Colonic mucosa (tissue), 4 donors: ENCODE measurements around the gene UBE2Z. TPM values are rescaled to one million over a fixed set of nuclear protein-coding genes. Genes with fewer than 3 reads are reported as not detected.
A peak's percentile ranks its signal among the peaks of the same experiment; 100 is the strongest.
"Not testable (repeated sequence)": the region's sequence is repeated elsewhere in the genome, so short reads cannot be mapped to it uniquely, and the experiment has no call there.

Source experiments
- DNase-seq: peaks from one replicate; pipeline ENCODE4 v3.0.0-alpha.2; 2020
- H3K27ac ChIP-seq: fragments of 200-600 bp; one replicate; pipeline ENCODE4 v1.8.0; 2021
- H3K27me3 ChIP-seq: fragments of 200-600 bp; one replicate; pipeline ENCODE4 v1.8.0; 2021
- H3K36me3 ChIP-seq: fragments of 200-600 bp; one replicate; pipeline ENCODE4 v1.8.0; 2021
- H3K4me1 ChIP-seq: fragments of 200-600 bp; one replicate; pipeline ENCODE4 v1.8.0; 2021; ENCODE audit warnings: mild to moderate bottlenecking
- H3K4me3 ChIP-seq: fragments of 200-600 bp; one replicate; pipeline ENCODE4 v1.8.0; 2021
- H3K9ac ChIP-seq, 2 donors: one replicate each; pipeline ENCODE4 v1.7.0; 2013; ENCODE audit warnings: control low read depth in 2 of 2, low read depth in 2 of 2, low read length in 2 of 2
- H3K9me3 ChIP-seq: fragments of 200-600 bp; one replicate; pipeline ENCODE4 v1.8.0; 2021
- intact Hi-C: fragments of 100-400 bp; cut with DNase I; formaldehyde crosslinking; loops from one replicate; pipeline ENCODE4 v1.14.1; 2022
- total RNA-seq, 2 donors: library from RNA; stranded (reverse); fragmentation: NEBNext Ultra II Directional in 1 of 2; extraction: Animal tissue kit (Norgen Biotek cat#: 25700) in 1 of 2; gene quantifications; one replicate each; pipeline ENCODE4 v1.2.1, GENCODE V29; 2021
- TF ChIP-seq, protein P1 (sequence below): fragments of 200-600 bp; IDR thresholded peaks from one replicate; pipeline ENCODE4 v1.8.0; 2022; ENCODE audit warnings: antibody characterized with exemption, mild to moderate bottlenecking
- donor health status: healthy.
- donor health status: DM: no; HTN: no; CAD: no.
- donor health status: DM: no; HTN: no; CAD: no.

The UBE2Z gene
- total RNA-seq, 2 donors from 2014 or later = 68.1 to 68.8 TPM

DNA sequence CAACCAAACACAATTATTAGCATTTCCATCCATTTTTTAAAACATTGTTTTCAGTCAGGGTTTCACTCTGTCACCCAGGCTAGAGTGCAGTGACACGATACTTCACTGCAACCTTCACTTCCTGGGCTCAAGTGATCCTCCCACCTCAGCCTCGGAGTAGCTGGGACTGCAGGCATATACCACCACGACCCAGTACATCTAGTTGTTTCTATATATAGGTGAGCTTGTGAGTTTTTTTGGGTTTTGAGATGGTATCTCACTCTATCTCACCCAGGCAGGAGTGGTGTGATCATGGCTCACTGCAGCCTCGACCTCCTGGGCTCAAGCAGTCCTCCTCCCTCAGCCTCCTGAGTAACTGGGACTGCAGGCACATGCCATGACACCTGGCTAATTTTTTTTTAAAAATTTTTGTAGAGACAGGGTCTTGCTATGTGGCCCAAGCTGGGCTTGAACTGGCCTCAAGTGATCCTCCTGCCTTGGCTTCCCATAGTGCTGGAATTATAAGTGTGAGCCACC lies 37.1 kb upstream of the UBE2Z start:
- no peaks in the 10 kb centered on the region for H3K27me3 ChIP-seq

DNA sequence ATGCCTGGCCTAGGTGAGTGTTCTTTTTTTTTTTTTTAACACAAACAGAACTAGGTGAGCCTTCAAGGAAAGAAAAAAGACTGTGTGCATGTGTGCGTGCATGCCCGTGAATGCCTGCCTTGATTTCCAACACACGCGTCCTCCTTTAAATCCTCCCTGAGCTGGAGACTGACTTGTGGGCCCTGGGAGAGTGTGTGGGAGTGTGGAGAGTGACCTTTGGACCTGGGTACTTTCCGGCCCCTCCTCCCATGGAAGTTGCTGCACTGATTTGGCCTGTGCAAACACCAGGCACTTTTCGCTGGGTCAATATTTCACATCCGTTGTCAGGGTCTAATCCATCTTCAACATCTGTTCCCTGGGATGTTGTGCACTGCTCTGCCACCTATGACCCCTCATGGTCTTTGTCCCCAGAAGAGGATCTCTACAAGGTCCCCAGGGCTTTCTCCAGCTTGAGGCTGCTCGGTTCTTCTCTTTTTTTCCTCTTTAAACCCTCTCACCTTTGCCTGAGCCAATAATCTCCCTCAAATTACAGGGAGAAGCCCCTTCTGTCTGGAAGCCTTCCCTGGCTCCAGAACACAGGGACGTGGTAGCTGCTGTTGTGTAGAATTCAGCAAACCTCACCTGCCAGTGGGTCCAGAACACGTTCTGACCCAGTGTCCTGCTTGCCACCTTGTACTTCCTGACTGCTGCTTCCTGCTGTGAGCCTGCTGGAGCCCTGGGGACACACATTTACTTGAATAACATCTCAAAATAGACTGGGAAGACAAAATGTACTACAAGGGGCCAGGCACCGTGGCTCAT lies 36.5 kb upstream of the UBE2Z start:
- no peaks in the 10 kb centered on the region for H3K9me3 ChIP-seq
- H3K9ac ChIP-seq = peak overlapping the region; percentile 17 to 41
- no peak overlapping the region for H3K4me3 ChIP-seq
- intact Hi-C loops = loop anchor here (5.0 kb wide), 1 partner anchor 59 kb away; no protein-coding TSS in a partner anchor
- no peaks in the 10 kb centered on the region for H3K27me3 ChIP-seq
- peak overlapping the region; percentile 88 for H3K27ac ChIP-seq
- H3K4me1 ChIP-seq = peaks cover 25% of the 10 kb centered on the region
- TF ChIP-seq, protein P1, sequence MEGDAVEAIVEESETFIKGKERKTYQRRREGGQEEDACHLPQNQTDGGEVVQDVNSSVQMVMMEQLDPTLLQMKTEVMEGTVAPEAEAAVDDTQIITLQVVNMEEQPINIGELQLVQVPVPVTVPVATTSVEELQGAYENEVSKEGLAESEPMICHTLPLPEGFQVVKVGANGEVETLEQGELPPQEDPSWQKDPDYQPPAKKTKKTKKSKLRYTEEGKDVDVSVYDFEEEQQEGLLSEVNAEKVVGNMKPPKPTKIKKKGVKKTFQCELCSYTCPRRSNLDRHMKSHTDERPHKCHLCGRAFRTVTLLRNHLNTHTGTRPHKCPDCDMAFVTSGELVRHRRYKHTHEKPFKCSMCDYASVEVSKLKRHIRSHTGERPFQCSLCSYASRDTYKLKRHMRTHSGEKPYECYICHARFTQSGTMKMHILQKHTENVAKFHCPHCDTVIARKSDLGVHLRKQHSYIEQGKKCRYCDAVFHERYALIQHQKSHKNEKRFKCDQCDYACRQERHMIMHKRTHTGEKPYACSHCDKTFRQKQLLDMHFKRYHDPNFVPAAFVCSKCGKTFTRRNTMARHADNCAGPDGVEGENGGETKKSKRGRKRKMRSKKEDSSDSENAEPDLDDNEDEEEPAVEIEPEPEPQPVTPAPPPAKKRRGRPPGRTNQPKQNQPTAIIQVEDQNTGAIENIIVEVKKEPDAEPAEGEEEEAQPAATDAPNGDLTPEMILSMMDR = no peak
- peak; percentile 91 for DNase-seq
- H3K36me3 ChIP-seq = no peaks in the 10 kb centered on the region

More for the DNA sequence above, 37.1 kb upstream of the UBE2Z start:
- TF ChIP-seq, protein P1 = no peak
- Histone ChIP-seq H3K27ac (peak overlapping the region; percentile 88), H3K4me1 (peaks cover 25% of the 10 kb centered on the region), H3K9me3 (no peaks in the 10 kb centered on the region), H3K4me3 (no peak overlapping the region), H3K36me3 (no peaks in the 10 kb centered on the region), H3K9ac (peak overlapping the region in 1 of 2 donors; percentile 41)
- DNase-seq = no peak
- intact Hi-C loops = loop anchor here (5.0 kb wide), 1 partner anchor 59 kb away; no protein-coding TSS in a partner anchor

DNA sequence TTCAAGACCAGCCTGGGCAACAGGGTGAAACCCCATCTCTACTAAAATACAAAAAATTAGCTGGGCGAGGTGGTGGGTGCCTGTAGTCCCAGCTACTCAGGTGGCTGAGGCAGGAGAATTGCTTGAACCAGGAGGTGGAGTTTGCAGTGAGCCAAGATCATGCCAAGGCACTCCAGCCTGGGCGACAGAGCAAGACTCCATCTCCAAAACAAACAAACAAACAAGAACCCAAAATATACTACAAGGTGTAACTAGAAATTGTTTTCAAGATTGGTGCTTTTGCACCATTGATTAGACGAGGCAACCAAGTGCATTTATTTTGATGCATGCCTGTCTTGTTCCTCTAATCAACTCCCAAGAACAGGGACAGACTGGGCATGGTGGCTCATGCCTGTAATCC lies 35.8 kb upstream of the UBE2Z start:
- not testable (repeated sequence) for H3K36me3 ChIP-seq, H3K4me3 ChIP-seq, H3K9me3 ChIP-seq, H3K27me3 ChIP-seq, DNase-seq
- Histone ChIP-seq H3K27ac (peak overlapping the region; percentile 88), H3K9ac (peak overlapping the region in 1 of 2 donors; percentile 41), H3K4me1 (peaks cover 25% of the 10 kb centered on the region)
- intact Hi-C loops = loop anchor here (5.0 kb wide), 1 partner anchor 60 kb away; no protein-coding TSS in a partner anchor

DNA sequence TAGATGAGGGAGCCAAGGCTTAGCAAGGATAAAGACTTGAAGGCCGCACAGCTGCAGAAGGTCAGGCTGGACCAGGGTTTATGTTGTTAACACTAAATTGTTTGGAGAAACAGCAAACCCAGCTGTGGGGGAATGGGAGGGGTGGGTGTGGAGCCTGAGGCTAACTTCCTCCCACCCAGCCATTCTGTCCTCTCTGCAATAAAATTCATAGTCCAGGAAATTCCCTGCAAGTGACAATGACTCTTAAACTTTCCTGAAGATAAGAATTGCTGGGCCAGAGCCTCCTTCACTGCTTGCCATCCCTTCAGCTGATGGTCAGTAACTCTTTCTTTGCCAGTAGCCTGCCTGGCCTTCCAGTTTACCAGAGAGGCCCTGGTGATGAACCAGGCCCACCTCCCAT lies 35.0 kb upstream of the UBE2Z start:
- Histone ChIP-seq H3K9ac (peak overlapping the region in 1 of 2 donors; percentile 53), H3K27ac (peak overlapping the region; percentile 88), H3K4me3 (no peak overlapping the region), H3K4me1 (peaks cover 25% of the 10 kb centered on the region), H3K36me3 (no peaks in the 10 kb centered on the region), H3K9me3 (no peaks in the 10 kb centered on the region), H3K27me3 (no peaks in the 10 kb centered on the region)
- peak; percentile 83 for DNase-seq
- TF ChIP-seq, protein P1 = no peak
- intact Hi-C loops = loop anchor here (5.0 kb wide), 1 partner anchor 61 kb away; no protein-coding TSS in a partner anchor

DNA sequence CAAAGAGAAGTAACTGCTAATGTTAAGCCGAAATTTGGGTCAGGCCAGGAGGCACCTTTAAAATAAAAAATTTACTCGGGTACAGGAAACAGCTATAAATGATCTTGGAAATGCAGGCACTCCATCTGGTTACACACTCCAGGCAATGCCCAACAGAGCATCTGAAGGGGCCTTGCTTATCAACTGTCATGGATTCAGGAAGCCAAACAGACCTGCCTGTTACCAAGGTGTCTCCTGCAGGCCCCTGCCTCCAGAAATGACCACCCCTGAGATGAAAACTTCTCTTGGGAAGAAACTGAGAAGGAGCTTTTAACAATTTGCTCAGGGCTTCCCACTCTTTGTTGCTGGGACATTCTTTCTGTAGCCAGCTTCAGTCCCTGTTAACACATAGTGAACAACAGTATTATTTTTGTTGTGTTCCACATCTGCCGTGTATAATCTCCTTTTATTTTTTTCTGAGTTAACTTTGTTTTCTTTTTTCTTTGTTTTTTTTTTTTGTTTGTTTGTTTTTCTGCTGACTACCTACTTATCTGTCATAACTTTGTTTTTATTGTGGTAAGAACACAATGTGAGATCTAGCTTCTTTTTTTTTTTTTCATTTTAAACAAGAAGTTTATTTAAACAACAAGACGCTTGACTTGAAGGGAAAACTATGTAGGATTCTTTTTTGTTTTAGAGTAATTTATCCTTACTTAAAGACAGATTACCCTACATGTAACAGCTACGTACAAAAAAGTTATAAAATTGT lies 34.3 kb upstream of the UBE2Z start:
- peaks cover 24% of the 10 kb centered on the region for H3K4me1 ChIP-seq
- no peaks in the 10 kb centered on the region for H3K36me3 ChIP-seq
- H3K9ac ChIP-seq = peak overlapping the region in 1 of 2 donors; percentile 53
- no peak for DNase-seq
- TF ChIP-seq, protein P1 = no peak
- H3K27ac ChIP-seq = peak overlapping the region; percentile 88
- intact Hi-C loops = loop anchor here (5.0 kb wide), 1 partner anchor 62 kb away; no protein-coding TSS in a partner anchor
- no peaks in the 10 kb centered on the region for H3K27me3 ChIP-seq
- H3K4me3 ChIP-seq = no peak overlapping the region
- no peaks in the 10 kb centered on the region for H3K9me3 ChIP-seq
